Mesothelial cell of epicardium (in vitro differentiated cells): ENCODE measurements around the gene PARD3B. TPM values are rescaled to one million over a fixed set of nuclear protein-coding genes. Genes with fewer than 3 reads are reported as not detected.

Experiments
- DNase-seq, 2 experiments: peaks; one replicate each; pipeline ENCODE4 v3.0.0; 2021; ENCODE audit warnings: low spot score in 2 of 2; ENCODE audit not compliant: unreplicated experiment in 2 of 2
- H3K27ac Mint-ChIP-seq: 2 replicates; pipeline ENCODE4 v1.8.0; 2021; ENCODE audit warnings: mixed read lengths
- H3K27me3 Mint-ChIP-seq: 2 replicates; pipeline ENCODE4 v1.8.0; 2021; ENCODE audit warnings: low read depth, mixed read lengths
- H3K36me3 Mint-ChIP-seq: 2 replicates; pipeline ENCODE4 v1.8.0; 2021; ENCODE audit warnings: mixed read lengths
- H3K4me1 Mint-ChIP-seq: 2 replicates; pipeline ENCODE4 v1.8.0; 2021; ENCODE audit warnings: mixed read lengths
- H3K4me3 Mint-ChIP-seq: 2 replicates; pipeline ENCODE4 v1.8.0; 2021; ENCODE audit warnings: mild to moderate bottlenecking, moderate library complexity, mixed read lengths
- H3K9me3 Mint-ChIP-seq: 2 replicates; pipeline ENCODE4 v1.8.0; 2021; ENCODE audit warnings: mixed read lengths
- CTCF ChIP-seq: fragments of 200-600 bp; sonication (generic); IDR thresholded peaks from one replicate; pipeline ENCODE4 v1.5.0; 2021; ENCODE audit warnings: antibody characterized with exemption; ENCODE audit not compliant: unreplicated experiment
- total RNA-seq: library from RNA; stranded (reverse); gene quantifications from 3 replicates; pipeline ENCODE4 v1.2.1, GENCODE V29; 2021

PARD3B gene
- total RNA-seq, 1 donor from 2014 or later = 23.4 TPM

DNA sequence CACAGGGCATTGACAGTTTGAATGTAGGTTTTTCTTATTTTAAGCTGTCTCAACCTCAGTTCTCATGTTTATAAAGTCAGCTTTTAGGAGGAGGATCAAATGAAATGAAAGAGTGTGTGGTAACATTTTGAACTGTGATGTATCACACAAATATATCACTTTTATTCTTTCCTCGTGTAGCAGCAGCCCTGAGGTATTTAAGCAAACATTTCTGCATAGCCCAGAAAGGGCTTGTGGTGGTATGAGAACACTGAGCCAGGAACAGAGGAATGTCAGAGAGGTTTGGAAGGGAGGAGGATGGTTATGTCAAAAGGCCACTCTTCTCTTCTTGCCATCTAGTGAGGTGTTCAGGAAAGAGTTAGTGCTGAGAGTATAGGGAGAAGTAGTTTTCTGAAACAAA lies 150.2 kb downstream of the PARD3B start:
- H3K4me1 Mint-ChIP-seq = peaks cover 27% of the 10 kb centered on the region
- no peaks in the 10 kb centered on the region for H3K27me3 Mint-ChIP-seq
- no peak for TF ChIP-seq CTCF
- H3K27ac Mint-ChIP-seq = peak overlapping the region; percentile 27
- peaks cover 2% of the 10 kb centered on the region for H3K36me3 Mint-ChIP-seq
- peaks cover 3% of the 10 kb centered on the region for H3K9me3 Mint-ChIP-seq
- no peak overlapping the region for H3K4me3 Mint-ChIP-seq
- DNase-seq = no peak

DNA sequence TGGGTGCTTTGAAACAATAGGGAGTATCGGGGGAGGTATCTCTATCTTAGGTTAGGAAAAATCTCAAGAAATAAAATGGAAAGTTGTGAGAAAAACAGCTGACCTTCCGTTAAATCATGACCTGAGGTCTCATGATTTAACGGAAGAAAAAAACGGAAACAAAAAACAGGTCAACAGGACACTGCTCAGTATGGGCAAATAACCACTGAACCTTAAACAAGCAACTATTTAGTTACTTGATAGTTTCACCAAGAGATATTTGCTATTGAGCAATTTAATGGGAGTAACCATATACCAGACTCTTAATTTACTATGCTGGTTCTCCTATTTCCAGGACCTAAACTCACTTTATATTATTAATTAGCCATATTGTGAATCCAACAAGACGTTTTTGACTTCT lies 150.8 kb downstream of the PARD3B start:
- H3K4me1 Mint-ChIP-seq = peaks cover 26% of the 10 kb centered on the region
- H3K27me3 Mint-ChIP-seq = no peaks in the 10 kb centered on the region
- TF ChIP-seq CTCF = no peak
- peaks cover 3% of the 10 kb centered on the region for H3K9me3 Mint-ChIP-seq
- H3K27ac Mint-ChIP-seq = no peak overlapping the region
- DNase-seq = no peak
- no peak overlapping the region for H3K4me3 Mint-ChIP-seq
- peaks cover 2% of the 10 kb centered on the region for H3K36me3 Mint-ChIP-seq

- Mint-ChIP-seq H3K4me3 (no peak overlapping the region), H3K36me3 (no peaks in the 10 kb centered on the region), H3K9me3 (no peaks in the 10 kb centered on the region), H3K4me1 (peaks cover 17% of the 10 kb centered on the region), H3K27ac (no peak overlapping the region), H3K27me3 (no peaks in the 10 kb centered on the region)
- DNase-seq = no peak
- TF ChIP-seq CTCF = no peak
Observed at GRCh38 chr2:204705243-204705932, 160.1 kb downstream of the PARD3B start.

DNA sequence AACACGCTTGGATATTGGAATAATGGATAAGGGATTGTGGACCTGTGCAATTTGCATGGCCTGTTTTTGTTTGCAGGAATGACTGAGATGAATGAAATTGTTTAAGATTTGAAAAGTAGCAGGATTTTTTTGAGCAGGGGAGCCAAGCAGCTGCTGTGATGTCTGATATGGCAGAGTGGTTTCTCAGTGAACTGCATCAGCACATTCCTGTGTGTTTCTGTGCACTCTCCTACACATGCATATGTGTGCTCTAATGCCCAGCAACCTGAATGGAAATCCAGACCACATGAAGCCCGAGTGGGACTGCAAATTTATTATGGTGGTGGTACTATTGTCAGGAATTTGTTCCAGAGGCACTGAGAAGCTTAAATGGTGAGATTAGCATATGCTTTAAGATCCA lies 161.7 kb downstream of the PARD3B start:
- no peaks in the 10 kb centered on the region for H3K9me3 Mint-ChIP-seq
- DNase-seq = no peak
- H3K27ac Mint-ChIP-seq = no peak overlapping the region
- H3K27me3 Mint-ChIP-seq = no peaks in the 10 kb centered on the region
- H3K4me1 Mint-ChIP-seq = peaks cover 14% of the 10 kb centered on the region
- no peak overlapping the region for H3K4me3 Mint-ChIP-seq
- TF ChIP-seq CTCF = no peak
- H3K36me3 Mint-ChIP-seq = no peaks in the 10 kb centered on the region

DNA sequence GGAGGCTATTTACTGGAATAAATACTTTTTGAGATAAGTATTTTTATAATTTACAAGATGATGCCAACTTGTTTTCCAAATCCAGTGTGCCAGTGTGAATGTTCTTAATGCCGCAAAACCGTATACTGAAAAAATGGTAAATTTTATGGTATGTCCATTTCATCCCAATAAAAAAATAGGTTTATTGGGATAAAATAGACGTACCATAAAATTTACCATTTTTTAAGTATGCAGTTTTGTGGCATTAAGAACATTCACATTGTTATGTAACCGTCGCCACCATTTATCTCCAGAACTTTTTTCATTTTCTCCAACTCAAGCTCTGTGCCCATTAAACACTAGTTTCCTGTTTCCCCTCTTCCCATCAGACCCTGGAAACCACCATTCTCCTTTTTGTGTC lies 167.9 kb downstream of the PARD3B start:
- Mint-ChIP-seq H3K4me3 (no peak overlapping the region), H3K9me3 (peaks cover 3% of the 10 kb centered on the region)

More for the DNA sequence above, 167.9 kb downstream of the PARD3B start:
- TF ChIP-seq CTCF = no peak
- peaks cover 3% of the 10 kb centered on the region for H3K36me3 Mint-ChIP-seq
- DNase-seq = no peak
- H3K27me3 Mint-ChIP-seq = no peaks in the 10 kb centered on the region
- no peaks in the 10 kb centered on the region for H3K4me1 Mint-ChIP-seq
- H3K27ac Mint-ChIP-seq = no peak overlapping the region
